Activated CD8-positive, alpha-beta memory T cell treated with anti-CD3 and anti-CD28 coated beads, Interleukin-2, amount 10 ng/mL, durations not matched to agents 7 days and 5 days (primary cell): ENCODE measurements around the gene TRRAP. TPM values are rescaled to one million over a fixed set of nuclear protein-coding genes. Genes with fewer than 3 reads are reported as not detected.

ENCODE experiments used
- ATAC-seq: fragments of 150-1000 bp; cut with Tn5 transposase; one replicate; pipeline ENCODE4 v1.10.0; 2021; ENCODE audit warnings: moderate library complexity
- CTCF ChIA-PET: fragments of 350-600 bp; sonication (Branson Sonifier 250); formaldehyde crosslinking; loops from one replicate; lab custom pipeline; 2021; ENCODE audit warnings: antibody characterized with exemption; lab: Charles Lee
- DNase-seq: peaks from one replicate; pipeline ENCODE4 v3.0.0-alpha.2; 2020
- H3K27ac Mint-ChIP-seq: one replicate; pipeline ENCODE4 v1.8.0; 2021; ENCODE audit warnings: mild to moderate bottlenecking, mixed read lengths
- H3K27me3 Mint-ChIP-seq: one replicate; pipeline ENCODE4 v1.8.0; 2021; ENCODE audit warnings: mixed read lengths
- H3K36me3 Mint-ChIP-seq: one replicate; pipeline ENCODE4 v1.8.0; 2021; ENCODE audit warnings: mild to moderate bottlenecking, mixed read lengths
- H3K4me1 Mint-ChIP-seq: one replicate; pipeline ENCODE4 v1.8.0; 2021; ENCODE audit warnings: mixed read lengths
- H3K4me3 Mint-ChIP-seq: one replicate; pipeline ENCODE4 v1.8.0; 2021; ENCODE audit warnings: mild to moderate bottlenecking, moderate library complexity, mixed read lengths
- H3K9me3 Mint-ChIP-seq: one replicate; pipeline ENCODE4 v1.8.0; 2022; ENCODE audit warnings: low read depth, mixed read lengths
- total RNA-seq, 2 experiments: library from RNA; stranded (reverse); gene quantifications; one replicate each; pipeline ENCODE4 v1.2.3, GENCODE V29; 2021

TRRAP gene
- total RNA-seq, 2 experiments from 2014 or later = 56.2 to 56.8 TPM

DNA sequence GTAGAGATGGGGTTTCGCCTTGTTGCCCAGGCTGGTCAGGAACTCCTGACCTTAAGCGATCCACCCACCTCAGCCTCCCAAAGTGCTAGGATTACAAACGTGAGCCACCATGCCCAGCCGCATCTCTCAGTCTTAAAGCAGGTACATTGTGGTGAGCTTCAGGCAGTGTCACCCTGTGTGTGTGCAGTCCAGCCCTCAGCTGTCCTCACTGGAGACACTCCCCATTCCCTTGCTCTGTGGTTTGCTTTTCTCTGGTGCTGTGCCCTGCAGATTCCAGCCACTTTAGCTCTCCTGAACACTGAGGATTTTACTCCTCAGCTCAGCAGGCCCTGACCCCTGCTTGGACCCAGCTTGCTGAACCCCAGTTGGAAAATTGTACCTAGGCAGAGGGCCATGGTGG, 6.1 kb downstream of the TRRAP start:
- CTCF ChIA-PET = interaction anchor here (0.6 kb wide), 1 partner anchor 109 kb away, joined by 5 read pairs; no protein-coding TSS in a partner anchor
- H3K27ac Mint-ChIP-seq = no peak overlapping the region
- H3K9me3 Mint-ChIP-seq = no peaks in the 10 kb centered on the region
- no peaks in the 10 kb centered on the region for H3K27me3 Mint-ChIP-seq
- no peak overlapping the region for H3K4me3 Mint-ChIP-seq
- no peak for DNase-seq
- ATAC-seq = no peak
- H3K36me3 Mint-ChIP-seq = peaks cover 23% of the 10 kb centered on the region
- peaks cover 22% of the 10 kb centered on the region for H3K4me1 Mint-ChIP-seq

DNA sequence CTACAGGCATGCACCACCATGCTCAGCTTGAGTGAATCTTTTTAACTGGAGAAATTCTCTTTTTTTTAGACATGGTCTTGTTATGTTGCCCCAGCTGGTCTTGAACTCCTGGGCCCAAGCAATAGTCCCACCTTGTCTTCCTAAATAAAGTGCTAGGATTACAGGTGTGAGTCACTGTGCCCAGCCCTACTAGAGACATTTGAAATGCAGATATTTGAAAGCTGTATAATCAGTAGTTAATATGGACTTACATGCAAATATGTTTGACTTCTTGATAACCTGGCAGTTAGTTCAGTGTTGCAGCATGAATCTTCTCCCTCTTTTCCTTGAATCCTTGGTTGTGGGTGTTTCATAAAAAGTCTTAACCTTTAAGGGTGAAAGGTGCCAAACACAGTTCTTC, 8.7 kb downstream of the TRRAP start:
- Mint-ChIP-seq H3K4me1 (peaks cover 4% of the 10 kb centered on the region), H3K9me3 (no peaks in the 10 kb centered on the region), H3K36me3 (peaks cover 23% of the 10 kb centered on the region), H3K27me3 (no peaks in the 10 kb centered on the region), H3K27ac (no peak overlapping the region), H3K4me3 (no peak overlapping the region)
- no peak for ATAC-seq
- CTCF ChIA-PET = interaction anchor here (0.8 to 2.2 kb wide), 2 partner anchors 9 to 28 kb away, joined by 3 to 7 read pairs; partner anchors contain the start of gene TRRAP
- no peak for DNase-seq

DNA sequence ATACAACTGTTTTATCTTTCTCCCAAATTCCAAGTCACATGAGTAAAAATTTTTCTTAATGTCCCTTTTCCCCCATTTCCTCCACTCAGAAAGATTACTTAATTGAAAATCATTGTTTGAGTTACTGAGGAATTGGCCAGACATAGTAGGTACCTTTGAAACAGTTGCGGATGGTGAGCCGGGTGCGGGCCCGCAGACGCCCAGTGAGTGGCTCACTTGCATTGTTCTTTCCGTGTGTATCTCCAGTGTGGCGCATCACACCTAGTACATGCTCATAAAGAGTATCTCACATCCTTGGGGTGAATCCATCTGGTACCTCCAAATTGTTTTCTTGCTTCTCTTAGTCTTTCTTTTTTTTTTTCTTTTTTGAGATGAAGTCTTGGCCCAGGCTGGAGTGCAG, 14.3 kb downstream of the TRRAP start:
- Mint-ChIP-seq H3K9me3 (no peaks in the 10 kb centered on the region), H3K4me1 (no peaks in the 10 kb centered on the region), H3K27ac (no peak overlapping the region), H3K27me3 (no peaks in the 10 kb centered on the region), H3K36me3 (peaks cover 52% of the 10 kb centered on the region), H3K4me3 (no peak overlapping the region)
- ATAC-seq (no peak), DNase-seq (no peak)
- CTCF ChIA-PET = no interaction called here

DNA sequence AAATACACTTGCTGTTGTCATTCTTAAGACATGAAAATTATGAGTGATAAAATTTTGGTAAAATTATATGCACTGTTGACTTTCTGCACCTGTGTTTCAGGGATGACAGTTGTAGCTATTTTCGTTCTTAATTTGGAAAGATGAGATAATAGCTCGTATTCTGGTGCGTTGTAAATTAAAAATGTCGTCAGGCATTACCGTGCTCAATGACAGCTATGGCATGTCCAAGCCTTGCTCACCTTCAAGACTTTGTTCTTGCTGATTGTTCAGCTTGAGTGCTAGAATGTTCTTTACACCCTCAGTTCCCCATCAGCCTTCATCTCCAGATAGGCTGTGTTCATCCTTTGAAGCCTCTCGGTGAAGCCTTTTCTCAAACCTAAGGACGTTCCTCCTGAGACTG, 21.5 kb downstream of the TRRAP start:
- Mint-ChIP-seq H3K4me3 (no peak overlapping the region), H3K4me1 (no peaks in the 10 kb centered on the region), H3K9me3 (no peaks in the 10 kb centered on the region), H3K27me3 (no peaks in the 10 kb centered on the region), H3K36me3 (peaks cover 70% of the 10 kb centered on the region), H3K27ac (no peak overlapping the region)
- CTCF ChIA-PET = interaction anchor here (0.8 kb wide), 1 partner anchor 222 kb away, joined by 3 read pairs; no protein-coding TSS in a partner anchor
- ATAC-seq (no peak), DNase-seq (no peak)

DNA sequence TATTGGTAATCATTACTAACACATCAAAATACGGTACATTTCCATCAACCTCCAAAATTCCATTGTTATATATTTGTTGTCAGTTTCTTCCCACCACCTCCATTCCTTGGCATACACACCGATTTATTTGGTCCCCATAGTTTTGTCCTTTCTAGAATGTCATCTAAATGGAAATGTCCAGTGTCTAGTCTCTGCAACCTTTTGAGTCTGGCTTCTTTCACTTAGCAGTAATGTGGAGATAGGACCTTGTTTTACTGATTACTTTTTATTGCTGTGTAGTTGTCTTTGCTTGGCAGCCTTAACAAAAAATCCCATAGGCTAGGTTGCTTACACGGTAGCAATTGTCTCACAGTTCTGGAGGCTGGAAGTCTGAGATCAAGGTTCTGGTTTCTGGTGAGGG, 22.5 kb downstream of the TRRAP start:
- no peak for DNase-seq
- ATAC-seq = no peak
- no peak overlapping the region for H3K4me3 Mint-ChIP-seq
- H3K9me3 Mint-ChIP-seq = no peaks in the 10 kb centered on the region
- no peaks in the 10 kb centered on the region for H3K27me3 Mint-ChIP-seq
- no peak overlapping the region for H3K27ac Mint-ChIP-seq
- peaks cover 70% of the 10 kb centered on the region for H3K36me3 Mint-ChIP-seq
- CTCF ChIA-PET = interaction anchor here (0.8 kb wide), 1 partner anchor 221 kb away, joined by 3 read pairs; no protein-coding TSS in a partner anchor
- H3K4me1 Mint-ChIP-seq = no peaks in the 10 kb centered on the region

DNA sequence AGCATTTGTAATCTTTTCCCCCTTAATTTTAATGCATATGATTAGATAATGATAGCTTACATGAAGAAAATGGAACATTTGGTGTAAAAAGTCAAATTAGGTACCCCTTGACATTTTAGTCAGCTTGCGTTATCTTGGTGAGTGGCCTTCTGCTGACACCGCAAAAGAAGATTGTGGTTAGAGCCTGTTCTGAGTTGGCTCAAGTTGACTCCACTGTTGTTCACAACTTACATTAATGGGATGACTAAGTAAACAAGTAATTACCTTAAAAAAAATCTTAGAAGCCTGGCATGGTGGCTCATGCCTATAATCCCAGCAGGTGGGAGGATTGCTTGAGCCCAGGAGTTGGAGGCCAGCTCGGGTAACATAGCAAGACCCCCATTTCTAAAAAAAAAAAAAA, 24.2 kb downstream of the TRRAP start:
- Mint-ChIP-seq H3K27ac (no peak overlapping the region), H3K4me1 (no peaks in the 10 kb centered on the region), H3K9me3 (no peaks in the 10 kb centered on the region), H3K27me3 (no peaks in the 10 kb centered on the region), H3K36me3 (peaks cover 61% of the 10 kb centered on the region), H3K4me3 (no peak overlapping the region)
- DNase-seq = no peak
- CTCF ChIA-PET = no interaction called here
- ATAC-seq = no peak

DNA sequence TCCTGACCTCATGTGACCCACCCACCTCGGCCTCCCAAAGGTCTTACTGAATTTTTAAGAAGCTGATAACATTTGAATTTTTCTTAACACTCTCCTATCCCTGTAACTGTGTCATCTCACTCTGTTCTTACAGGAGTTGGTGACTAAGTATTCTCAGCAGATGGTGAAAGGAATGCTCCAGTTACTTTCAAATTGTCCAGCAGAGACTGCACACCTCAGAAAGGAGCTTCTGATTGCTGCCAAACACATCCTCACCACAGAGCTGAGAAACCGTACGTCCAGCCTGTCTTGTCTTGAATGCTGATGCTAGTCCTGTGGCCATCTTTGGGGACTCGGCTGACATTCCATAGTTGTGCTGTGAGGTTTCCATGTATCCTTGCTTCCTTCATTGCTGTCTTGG, 24.9 kb downstream of the TRRAP start:
- no peaks in the 10 kb centered on the region for H3K9me3 Mint-ChIP-seq
- peaks cover 57% of the 10 kb centered on the region for H3K36me3 Mint-ChIP-seq
- CTCF ChIA-PET = no interaction called here
- H3K4me3 Mint-ChIP-seq = no peak overlapping the region
- H3K27me3 Mint-ChIP-seq = no peaks in the 10 kb centered on the region
- DNase-seq (no peak), ATAC-seq (no peak)
- no peak overlapping the region for H3K27ac Mint-ChIP-seq
- H3K4me1 Mint-ChIP-seq = no peaks in the 10 kb centered on the region

DNA sequence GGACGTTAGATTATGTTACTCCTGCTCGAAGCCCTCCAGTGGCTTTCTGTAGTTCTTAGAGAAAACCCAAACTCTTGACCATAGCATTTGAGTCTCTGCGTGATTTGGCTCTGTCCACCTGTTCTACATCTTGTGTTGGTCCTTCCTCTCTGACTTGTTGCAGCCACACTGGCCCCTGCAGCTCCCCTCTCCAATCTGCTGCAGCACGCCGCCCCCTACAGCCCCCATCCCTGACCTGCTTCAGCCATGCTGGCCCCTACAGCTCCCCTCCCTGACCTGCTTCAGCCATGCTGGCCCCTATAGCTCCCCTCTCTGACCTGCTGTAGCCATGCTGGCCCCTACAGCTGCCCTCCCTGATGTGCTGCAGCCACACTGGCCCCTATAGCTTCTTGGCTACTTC, 29.2 kb downstream of the TRRAP start:
- H3K36me3 Mint-ChIP-seq = peaks cover 46% of the 10 kb centered on the region
- H3K27ac Mint-ChIP-seq = no peak overlapping the region
- no peaks in the 10 kb centered on the region for H3K9me3 Mint-ChIP-seq
- H3K4me1 Mint-ChIP-seq = no peaks in the 10 kb centered on the region
- ATAC-seq (no peak), DNase-seq (no peak)
- no peak overlapping the region for H3K4me3 Mint-ChIP-seq
- CTCF ChIA-PET = no interaction called here
- H3K27me3 Mint-ChIP-seq = no peaks in the 10 kb centered on the region

DNA sequence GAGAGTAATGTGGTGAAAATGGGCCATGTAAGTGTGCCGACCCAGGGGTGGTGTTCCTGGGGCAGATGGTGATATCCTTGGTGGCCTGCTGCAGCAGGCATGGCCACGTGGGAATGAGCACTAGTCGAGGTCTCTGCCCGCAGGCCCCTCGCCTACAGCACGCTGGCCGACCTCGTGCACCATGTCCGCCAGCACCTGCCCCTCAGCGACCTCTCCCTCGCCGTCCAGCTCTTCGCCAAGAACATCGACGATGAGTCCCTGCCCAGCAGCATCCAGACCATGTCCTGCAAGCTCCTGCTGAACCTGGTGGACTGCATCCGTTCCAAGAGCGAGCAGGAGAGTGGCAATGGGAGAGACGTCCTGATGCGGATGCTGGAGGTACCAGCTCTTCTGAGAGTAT, 30.3 kb downstream of the TRRAP start:
- no peak for ATAC-seq
- no peak overlapping the region for H3K27ac Mint-ChIP-seq
- DNase-seq = no peak
- CTCF ChIA-PET = no interaction called here
- H3K4me3 Mint-ChIP-seq = no peak overlapping the region
- H3K9me3 Mint-ChIP-seq = no peaks in the 10 kb centered on the region
- H3K27me3 Mint-ChIP-seq = no peaks in the 10 kb centered on the region
- H3K4me1 Mint-ChIP-seq = no peaks in the 10 kb centered on the region
- H3K36me3 Mint-ChIP-seq = peaks cover 44% of the 10 kb centered on the region

DNA sequence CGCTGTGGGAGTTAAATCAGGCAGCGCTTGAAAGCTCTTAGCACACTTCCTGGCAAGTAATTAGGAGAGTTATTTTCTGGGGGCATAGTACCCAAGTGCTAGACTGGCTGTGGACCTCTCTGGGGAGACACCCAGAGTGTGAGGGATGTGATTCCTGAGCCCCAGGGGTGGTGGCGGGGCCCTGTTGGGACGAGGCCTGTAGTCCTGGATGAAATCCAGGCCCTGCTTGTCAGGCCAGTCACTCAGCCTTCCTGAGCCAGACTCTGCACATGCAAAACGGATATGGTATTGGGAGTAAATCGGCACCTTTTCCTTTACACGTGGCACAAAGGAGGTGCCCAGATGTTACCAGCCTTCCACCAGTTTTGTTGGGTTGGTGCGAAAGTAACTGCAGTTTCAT, 31.2 kb downstream of the TRRAP start:
- CTCF ChIA-PET = interaction anchor here (1.2 kb wide), 1 partner anchor 404 kb away, joined by 4 read pairs; no protein-coding TSS in a partner anchor
- no peaks in the 10 kb centered on the region for H3K27me3 Mint-ChIP-seq
- peaks cover 40% of the 10 kb centered on the region for H3K36me3 Mint-ChIP-seq
- H3K4me1 Mint-ChIP-seq = no peaks in the 10 kb centered on the region
- no peaks in the 10 kb centered on the region for H3K9me3 Mint-ChIP-seq
- no peak overlapping the region for H3K27ac Mint-ChIP-seq
- DNase-seq = no peak
- no peak for ATAC-seq
- no peak overlapping the region for H3K4me3 Mint-ChIP-seq

DNA sequence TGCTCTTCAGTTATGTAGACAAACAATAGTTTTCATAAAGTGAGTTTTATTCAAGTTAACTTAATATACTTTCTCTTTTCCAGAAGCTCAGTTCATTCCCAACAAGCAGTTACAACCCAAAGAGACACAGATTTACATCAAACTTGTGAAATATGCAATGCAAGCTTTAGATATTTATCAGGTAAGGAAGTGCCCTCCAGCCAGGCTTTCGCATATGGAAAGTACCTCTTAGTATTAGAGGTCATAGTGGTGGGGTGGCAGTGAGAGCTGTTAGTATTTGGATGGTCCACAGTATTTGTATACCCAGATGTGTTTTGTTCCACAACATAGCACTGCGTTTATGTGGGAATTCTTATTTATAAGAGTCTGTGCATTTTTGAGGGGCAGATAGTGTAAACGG, 32.1 kb downstream of the TRRAP start:
- CTCF ChIA-PET = interaction anchor here (1.2 kb wide), 1 partner anchor 403 kb away, joined by 4 read pairs; no protein-coding TSS in a partner anchor
- DNase-seq = no peak
- Mint-ChIP-seq H3K4me3 (no peak overlapping the region), H3K27me3 (no peaks in the 10 kb centered on the region), H3K4me1 (no peaks in the 10 kb centered on the region), H3K9me3 (no peaks in the 10 kb centered on the region), H3K27ac (no peak overlapping the region), H3K36me3 (peaks cover 33% of the 10 kb centered on the region)
- ATAC-seq = no peak

DNA sequence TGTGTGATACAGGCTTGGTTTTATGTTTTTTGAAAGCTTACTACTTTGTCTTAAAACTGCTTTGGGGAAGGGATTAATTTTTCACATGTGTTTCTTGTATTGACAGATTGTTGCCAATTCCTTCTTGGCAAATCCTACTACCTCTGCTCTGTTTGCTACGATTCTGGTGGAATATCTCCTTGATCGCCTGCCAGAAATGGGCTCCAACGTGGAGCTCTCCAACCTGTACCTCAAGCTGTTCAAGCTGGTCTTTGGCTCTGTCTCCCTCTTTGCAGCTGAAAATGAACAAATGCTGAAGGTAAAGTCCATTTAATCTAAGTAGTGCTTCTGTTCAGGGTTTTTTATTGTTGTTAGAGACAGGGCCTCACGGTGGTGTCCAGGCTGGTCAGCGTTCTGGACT, 33.6 kb downstream of the TRRAP start:
- CTCF ChIA-PET = interaction anchor here (1.4 kb wide), 1 partner anchor 33 kb away, joined by 4 read pairs; the partner anchor contains the start of gene TRRAP
- DNase-seq (no peak), ATAC-seq (no peak)
- Mint-ChIP-seq H3K27me3 (no peaks in the 10 kb centered on the region), H3K9me3 (no peaks in the 10 kb centered on the region), H3K27ac (no peak overlapping the region), H3K4me1 (no peaks in the 10 kb centered on the region), H3K36me3 (peaks cover 41% of the 10 kb centered on the region), H3K4me3 (no peak overlapping the region)

DNA sequence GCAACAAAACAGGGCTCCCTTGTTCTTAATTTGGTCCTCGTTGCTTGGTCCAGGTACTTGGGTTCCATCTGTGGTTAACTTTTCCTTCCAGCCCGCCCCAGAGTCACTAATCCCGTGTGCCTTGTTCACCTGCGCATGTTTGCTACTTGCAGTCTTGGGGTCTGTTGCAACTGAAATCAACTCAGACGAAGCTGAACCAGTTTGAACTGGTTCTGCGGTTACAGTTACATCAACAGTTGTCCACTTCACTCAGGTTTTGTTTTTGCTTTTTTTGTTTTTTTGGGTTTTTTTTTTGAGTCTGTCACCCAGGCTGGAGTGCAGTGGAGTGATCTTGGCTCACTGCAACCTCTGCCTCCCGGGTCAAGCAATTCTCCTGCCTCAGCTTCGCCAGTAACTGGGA, 34.7 kb downstream of the TRRAP start:
- CTCF ChIA-PET = no interaction called here

DNA sequence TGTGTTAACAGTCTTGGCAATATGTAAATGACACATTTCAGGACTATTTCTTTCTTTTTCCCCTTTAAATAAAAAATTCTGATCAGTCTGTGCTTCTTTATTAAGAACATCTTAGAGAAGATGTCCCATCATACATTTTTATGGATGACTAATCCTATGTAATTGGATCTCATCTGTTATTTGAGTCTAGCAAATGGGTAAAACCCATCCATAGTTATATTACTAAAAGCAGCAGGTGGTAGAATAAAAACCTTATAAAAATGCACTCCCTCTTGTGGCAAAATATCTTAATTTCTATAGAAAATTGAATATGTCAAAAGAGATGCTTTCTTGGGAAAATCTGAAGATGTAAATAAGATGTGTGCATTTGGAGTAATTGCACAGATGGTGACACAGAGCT, 35.3 kb downstream of the TRRAP start:
- H3K4me1 Mint-ChIP-seq = no peaks in the 10 kb centered on the region
- CTCF ChIA-PET = no interaction called here
- peaks cover 49% of the 10 kb centered on the region for H3K36me3 Mint-ChIP-seq
- ATAC-seq = no peak
- no peak overlapping the region for H3K27ac Mint-ChIP-seq
- no peaks in the 10 kb centered on the region for H3K27me3 Mint-ChIP-seq
- no peak for DNase-seq
- no peak overlapping the region for H3K4me3 Mint-ChIP-seq
- H3K9me3 Mint-ChIP-seq = no peaks in the 10 kb centered on the region

More for the DNA sequence above, 34.7 kb downstream of the TRRAP start:
- no peaks in the 10 kb centered on the region for H3K27me3 Mint-ChIP-seq
- DNase-seq = no peak
- no peak for ATAC-seq
- no peak overlapping the region for H3K4me3 Mint-ChIP-seq
- no peaks in the 10 kb centered on the region for H3K4me1 Mint-ChIP-seq
- no peak overlapping the region for H3K27ac Mint-ChIP-seq
- no peaks in the 10 kb centered on the region for H3K9me3 Mint-ChIP-seq
- peaks cover 46% of the 10 kb centered on the region for H3K36me3 Mint-ChIP-seq

DNA sequence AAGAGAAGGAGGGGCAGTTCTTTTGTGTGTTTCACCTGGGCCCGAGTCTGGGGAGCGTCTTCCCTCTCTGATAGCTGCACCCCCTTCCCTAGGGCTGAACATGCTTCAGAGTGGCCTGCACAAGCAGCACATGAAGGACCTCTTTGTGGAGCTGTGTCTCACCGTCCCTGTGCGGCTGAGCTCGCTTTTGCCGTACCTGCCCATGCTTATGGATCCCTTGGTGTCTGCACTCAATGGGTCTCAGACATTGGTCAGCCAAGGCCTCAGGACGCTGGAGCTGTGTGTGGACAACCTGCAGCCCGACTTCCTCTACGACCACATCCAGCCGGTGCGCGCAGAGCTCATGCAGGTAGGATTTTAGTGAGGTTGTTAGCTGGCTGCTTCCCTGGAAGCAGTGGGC, 39.0 kb downstream of the TRRAP start:
- CTCF ChIA-PET = no interaction called here
- no peak for DNase-seq
- H3K9me3 Mint-ChIP-seq = no peaks in the 10 kb centered on the region
- H3K4me1 Mint-ChIP-seq = no peaks in the 10 kb centered on the region
- no peak overlapping the region for H3K4me3 Mint-ChIP-seq
- no peak overlapping the region for H3K27ac Mint-ChIP-seq
- H3K36me3 Mint-ChIP-seq = peaks cover 46% of the 10 kb centered on the region
- no peaks in the 10 kb centered on the region for H3K27me3 Mint-ChIP-seq
- ATAC-seq = no peak
